ENCODE measurements around the gene GJC2. TPM values are rescaled to one million over a fixed set of nuclear protein-coding genes. Genes with fewer than 3 reads are reported as not detected.

Gene GJC2
- total RNA-seq, 1 experiment from 2014 or later: 1.2 TPM

DNA sequence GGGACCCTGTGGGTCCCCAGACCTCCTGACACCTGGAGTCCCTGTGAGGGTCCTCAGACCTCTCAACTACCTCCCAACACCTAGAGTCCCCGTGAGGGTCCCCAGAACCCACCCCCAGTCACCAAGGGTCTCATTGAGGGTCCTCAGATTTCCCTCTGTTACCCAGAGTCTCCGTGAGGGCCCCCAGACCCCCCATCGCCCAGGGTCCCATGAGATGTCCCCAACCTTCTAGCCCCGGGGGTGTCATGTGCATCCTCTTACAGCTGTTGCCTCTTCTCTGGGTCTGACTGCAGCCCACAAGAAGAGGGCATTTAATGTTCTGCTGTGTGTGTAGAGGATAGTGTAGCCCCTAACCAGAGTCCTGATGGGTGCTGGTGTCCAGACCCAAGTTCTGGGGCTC lies 2.0 kb upstream of the GJC2 start:
- TF ChIP-seq, protein P1, sequence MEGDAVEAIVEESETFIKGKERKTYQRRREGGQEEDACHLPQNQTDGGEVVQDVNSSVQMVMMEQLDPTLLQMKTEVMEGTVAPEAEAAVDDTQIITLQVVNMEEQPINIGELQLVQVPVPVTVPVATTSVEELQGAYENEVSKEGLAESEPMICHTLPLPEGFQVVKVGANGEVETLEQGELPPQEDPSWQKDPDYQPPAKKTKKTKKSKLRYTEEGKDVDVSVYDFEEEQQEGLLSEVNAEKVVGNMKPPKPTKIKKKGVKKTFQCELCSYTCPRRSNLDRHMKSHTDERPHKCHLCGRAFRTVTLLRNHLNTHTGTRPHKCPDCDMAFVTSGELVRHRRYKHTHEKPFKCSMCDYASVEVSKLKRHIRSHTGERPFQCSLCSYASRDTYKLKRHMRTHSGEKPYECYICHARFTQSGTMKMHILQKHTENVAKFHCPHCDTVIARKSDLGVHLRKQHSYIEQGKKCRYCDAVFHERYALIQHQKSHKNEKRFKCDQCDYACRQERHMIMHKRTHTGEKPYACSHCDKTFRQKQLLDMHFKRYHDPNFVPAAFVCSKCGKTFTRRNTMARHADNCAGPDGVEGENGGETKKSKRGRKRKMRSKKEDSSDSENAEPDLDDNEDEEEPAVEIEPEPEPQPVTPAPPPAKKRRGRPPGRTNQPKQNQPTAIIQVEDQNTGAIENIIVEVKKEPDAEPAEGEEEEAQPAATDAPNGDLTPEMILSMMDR (IDR thresholded peaks at IDR 0.05; ENCODE audit: unreplicated experiment): no peak
- peaks cover 16% of the 10 kb centered on the region for H3K4me1 Mint-ChIP-seq (ENCODE audit: low read depth, unreplicated experiment)
- H3K4me3 Mint-ChIP-seq (ENCODE audit: low read depth, unreplicated experiment): no peak overlapping the region
- DNase-seq: no peak
- intact Hi-C loops (cut with micrococcal nuclease; ENCODE audit: unreplicated experiment): no loop called here
- H3K27ac Mint-ChIP-seq (ENCODE audit: unreplicated experiment): no peak overlapping the region
- no peaks in the 10 kb centered on the region for H3K9me3 Mint-ChIP-seq (ENCODE audit: low read depth, unreplicated experiment)
- CTCF ChIA-PET: no interaction called here
- no peaks in the 10 kb centered on the region for H3K27me3 Mint-ChIP-seq (ENCODE audit: unreplicated experiment)
- H3K36me3 Mint-ChIP-seq (ENCODE audit: insufficient read depth, unreplicated experiment): peaks cover 50% of the 10 kb centered on the region
- no TSS peak for BruUV-seq (replicated peaks)

DNA sequence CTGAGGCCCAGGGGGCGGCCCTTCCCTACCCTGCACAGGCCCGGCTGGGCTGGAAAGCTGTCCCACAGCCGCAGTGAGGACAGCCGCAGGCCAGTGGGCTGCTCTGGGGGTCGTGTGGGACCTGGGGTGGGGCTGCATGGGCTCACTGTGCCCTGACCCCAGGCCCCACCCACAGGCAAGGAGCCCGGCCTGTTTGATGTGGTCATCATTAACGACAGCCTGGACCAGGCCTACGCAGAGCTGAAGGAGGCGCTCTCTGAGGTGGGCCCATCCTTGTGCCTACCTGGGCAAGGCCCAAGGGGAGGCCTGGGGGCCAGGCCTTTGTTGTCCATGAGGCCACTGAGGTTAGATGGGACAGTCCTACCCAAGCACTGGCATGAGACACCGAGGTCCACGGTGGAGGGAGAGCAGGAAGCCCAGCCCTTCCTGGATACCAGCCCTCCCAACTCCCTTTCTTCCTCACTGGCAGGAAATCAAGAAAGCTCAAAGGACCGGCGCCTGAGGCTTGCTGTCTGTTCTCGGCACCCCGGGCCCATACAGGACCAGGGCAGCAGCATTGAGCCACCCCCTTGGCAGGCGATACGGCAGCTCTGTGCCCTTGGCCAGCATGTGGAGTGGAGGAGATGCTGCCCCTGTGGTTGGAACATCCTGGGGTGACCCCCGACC lies 1.4 kb upstream of the GJC2 start:
- no peak for DNase-seq
- CTCF ChIA-PET: no interaction called here
- Mint-ChIP-seq H3K4me1 (ENCODE audit: low read depth, unreplicated experiment) (peaks cover 10% of the 10 kb centered on the region), H3K27me3 (ENCODE audit: unreplicated experiment) (no peaks in the 10 kb centered on the region), H3K36me3 (ENCODE audit: insufficient read depth, unreplicated experiment) (peaks cover 49% of the 10 kb centered on the region), H3K4me3 (ENCODE audit: low read depth, unreplicated experiment) (no peak overlapping the region), H3K9me3 (ENCODE audit: low read depth, unreplicated experiment) (no peaks in the 10 kb centered on the region), H3K27ac (ENCODE audit: unreplicated experiment) (no peak overlapping the region)
- BruUV-seq (replicated peaks): no TSS peak
- intact Hi-C loops (cut with micrococcal nuclease; ENCODE audit: unreplicated experiment): no loop called here
- TF ChIP-seq, protein P1 (IDR thresholded peaks at IDR 0.05; ENCODE audit: unreplicated experiment): no peak

DNA sequence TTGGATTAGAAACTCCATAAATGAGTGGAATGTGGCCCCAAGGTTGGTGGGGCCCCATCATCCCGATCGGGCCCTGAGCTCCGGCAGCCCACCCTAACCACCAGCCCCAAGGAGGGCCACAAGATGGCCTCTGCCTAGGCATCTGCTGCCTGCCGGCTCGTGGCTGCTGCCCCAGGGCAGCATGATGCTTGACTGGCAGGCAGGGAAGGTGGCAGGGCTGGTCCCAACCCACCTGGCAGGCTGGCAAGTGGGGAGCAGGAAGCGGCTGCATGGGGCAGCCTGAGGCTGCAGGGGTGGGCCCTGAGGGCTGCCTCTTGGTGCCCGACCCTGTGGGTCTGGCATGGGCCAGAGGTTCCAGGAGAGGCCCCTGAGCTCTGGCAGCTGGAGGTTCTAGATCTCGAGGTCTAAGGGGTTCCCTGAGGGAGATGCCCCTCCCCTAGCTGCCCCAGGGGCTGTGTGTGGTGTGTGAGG lies 760 bp upstream of the GJC2 start:
- no peak overlapping the region for H3K4me3 Mint-ChIP-seq (ENCODE audit: low read depth, unreplicated experiment)
- no TSS peak for BruUV-seq (replicated peaks)
- H3K36me3 Mint-ChIP-seq (ENCODE audit: insufficient read depth, unreplicated experiment): peaks cover 44% of the 10 kb centered on the region
- no peak for DNase-seq
- intact Hi-C loops (cut with micrococcal nuclease; ENCODE audit: unreplicated experiment): no loop called here
- CTCF ChIA-PET: interaction anchor here (0.6 kb wide), 1 partner anchor 304 kb away, joined by 3 read pairs; no protein-coding TSS in a partner anchor
- H3K27ac Mint-ChIP-seq (ENCODE audit: unreplicated experiment): no peak overlapping the region
- no peaks in the 10 kb centered on the region for H3K27me3 Mint-ChIP-seq (ENCODE audit: unreplicated experiment)
- H3K4me1 Mint-ChIP-seq (ENCODE audit: low read depth, unreplicated experiment): peaks cover 4% of the 10 kb centered on the region
- no peaks in the 10 kb centered on the region for H3K9me3 Mint-ChIP-seq (ENCODE audit: low read depth, unreplicated experiment)
- TF ChIP-seq, protein P1 (IDR thresholded peaks at IDR 0.05; ENCODE audit: unreplicated experiment): no peak

DNA sequence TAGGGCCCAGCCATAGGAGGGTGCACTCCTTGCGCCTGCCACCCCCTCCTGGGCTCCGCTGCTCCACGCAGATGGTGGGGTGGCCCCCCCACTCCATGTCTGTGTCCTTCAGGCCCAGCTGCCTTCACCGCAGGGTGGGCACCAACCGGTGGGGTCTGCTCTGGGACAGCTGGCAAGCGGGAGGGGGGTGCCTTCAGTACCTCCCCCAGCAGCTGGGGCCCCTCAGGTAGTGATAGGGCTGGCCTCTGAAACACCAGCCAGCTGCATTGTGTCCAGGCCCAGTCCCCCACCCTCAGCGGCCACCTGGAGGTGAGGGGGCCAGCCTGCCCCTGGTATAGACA lies 360 bp downstream of the GJC2 start:
- DNase-seq: no peak
- Mint-ChIP-seq H3K27me3 (ENCODE audit: unreplicated experiment) (no peaks in the 10 kb centered on the region), H3K36me3 (ENCODE audit: insufficient read depth, unreplicated experiment) (peaks cover 44% of the 10 kb centered on the region), H3K27ac (ENCODE audit: unreplicated experiment) (no peak overlapping the region), H3K4me3 (ENCODE audit: low read depth, unreplicated experiment) (no peak overlapping the region), H3K4me1 (ENCODE audit: low read depth, unreplicated experiment) (peaks cover 3% of the 10 kb centered on the region), H3K9me3 (ENCODE audit: low read depth, unreplicated experiment) (no peaks in the 10 kb centered on the region)
- CTCF ChIA-PET: interaction anchor here (0.5 kb wide), 1 partner anchor 19 kb away, joined by 4 read pairs; no protein-coding TSS in a partner anchor
- no TSS peak for BruUV-seq (replicated peaks)
- TF ChIP-seq, protein P1 (IDR thresholded peaks at IDR 0.05; ENCODE audit: unreplicated experiment): no peak
- intact Hi-C loops (cut with micrococcal nuclease; ENCODE audit: unreplicated experiment): no loop called here
